Glomerular endothelial cell (primary cell): ENCODE measurements around the gene PKP1. TPM values are rescaled to one million over a fixed set of nuclear protein-coding genes. Genes with fewer than 3 reads are reported as not detected.

Experiments used
- DNase-seq: peaks from one replicate; pipeline ENCODE4 v3.0.0-alpha.2; 2011; ENCODE audit warnings: low read depth, low spot score; ENCODE audit errors: extremely low read depth
- total RNA-seq: library from RNA; depleted of rRNA; stranded (reverse); fragments of >200 nt; gene quantifications from 2 replicates; pipeline ENCODE4 v1.2.3, GENCODE V29; 2015

The PKP1 gene
- total RNA-seq, 1 donor from 2014 or later: 0.47 TPM

- no peak for DNase-seq
Observed at GRCh38 chr1:201259476-201260235, 23.6 kb upstream of the PKP1 start.

GRCh38 chr1:201260236-201260590 lies 23.1 kb upstream of the PKP1 start:
- no peak for DNase-seq

- no peak for DNase-seq
Observed at GRCh38 chr1:201260648-201261311, 22.5 kb upstream of the PKP1 start.

- no peak for DNase-seq
Observed at GRCh38 chr1:201261771-201262547, 21.3 kb upstream of the PKP1 start.

GRCh38 chr1:201262963-201263608 lies 20.2 kb upstream of the PKP1 start:
- no peak for DNase-seq

GRCh38 chr1:201264072-201264471 lies 19.2 kb upstream of the PKP1 start:
- DNase-seq: no peak

GRCh38 chr1:201264554-201264953 lies 18.8 kb upstream of the PKP1 start:
- no peak for DNase-seq

- DNase-seq: no peak
Observed at GRCh38 chr1:201265756-201266155, 17.6 kb upstream of the PKP1 start.

GRCh38 chr1:201266276-201266675 lies 17.0 kb upstream of the PKP1 start:
- DNase-seq: no peak

- peak; percentile 4 for DNase-seq
Observed at GRCh38 chr1:201266774-201267173, 16.5 kb upstream of the PKP1 start.

GRCh38 chr1:201267481-201268229 lies 15.7 kb upstream of the PKP1 start:
- peak; percentile 4 for DNase-seq

- DNase-seq: no peak
Observed at GRCh38 chr1:201268604-201269151, 14.6 kb upstream of the PKP1 start.

GRCh38 chr1:201269281-201269680 lies 14.0 kb upstream of the PKP1 start:
- DNase-seq: no peak

- DNase-seq: no peak
Observed at GRCh38 chr1:201269900-201270410, 13.4 kb upstream of the PKP1 start.

GRCh38 chr1:201270616-201271390 lies 12.5 kb upstream of the PKP1 start:
- no peak for DNase-seq

- DNase-seq: no peak
Observed at GRCh38 chr1:201272799-201273198, 10.5 kb upstream of the PKP1 start.

GRCh38 chr1:201274616-201275252 lies 8.6 kb upstream of the PKP1 start:
- no peak for DNase-seq

GRCh38 chr1:201275253-201275666 lies 8.0 kb upstream of the PKP1 start:
- no peak for DNase-seq

- DNase-seq: no peak
Observed at GRCh38 chr1:201276891-201277290, 6.4 kb upstream of the PKP1 start.
